D721Med (cell line): ENCODE measurements around the gene TRPM3.

ENCODE experiments used
- DNase-seq: peaks from one replicate; pipeline ENCODE4 v3.0.0; 2011; ENCODE audit warnings: low spot score; ENCODE audit not compliant: insufficient read length
- FAIRE-seq: peaks from 2 replicates; lab custom pipeline; 2011; peaks lifted over from hg19 to GRCh38; lab: Jason Lieb, UNC
- TF ChIP-seq, protein P1 (sequence below): IDR thresholded peaks from 2 replicates; pipeline ENCODE4 v1.5.1; 2012; ENCODE audit warnings: mild to moderate bottlenecking, control low read depth; ENCODE audit not compliant: insufficient read depth; ENCODE audit errors: missing control alignments

Gene TRPM3

DNA sequence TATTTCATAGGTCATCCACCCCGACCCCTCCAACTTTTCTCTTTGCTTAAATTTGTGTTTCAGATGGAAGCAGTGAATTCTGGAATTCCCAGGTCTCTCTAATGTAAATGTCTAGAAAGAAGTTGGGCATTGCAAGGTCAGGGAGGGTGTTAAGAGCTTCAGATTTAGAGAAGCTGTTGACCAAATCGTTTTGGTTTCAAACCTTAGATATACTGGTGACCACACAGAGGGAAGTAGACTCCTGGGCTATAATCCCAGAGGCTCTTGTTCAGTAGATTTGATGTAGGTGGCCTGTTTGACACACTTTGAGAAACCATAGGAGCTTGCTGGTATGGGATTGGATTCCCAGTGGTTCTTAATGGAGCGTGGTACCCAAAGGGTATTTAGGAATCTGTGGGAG is 569.6 kb downstream of the TRPM3 start:
- no peak for FAIRE-seq
- TF ChIP-seq, protein P1, sequence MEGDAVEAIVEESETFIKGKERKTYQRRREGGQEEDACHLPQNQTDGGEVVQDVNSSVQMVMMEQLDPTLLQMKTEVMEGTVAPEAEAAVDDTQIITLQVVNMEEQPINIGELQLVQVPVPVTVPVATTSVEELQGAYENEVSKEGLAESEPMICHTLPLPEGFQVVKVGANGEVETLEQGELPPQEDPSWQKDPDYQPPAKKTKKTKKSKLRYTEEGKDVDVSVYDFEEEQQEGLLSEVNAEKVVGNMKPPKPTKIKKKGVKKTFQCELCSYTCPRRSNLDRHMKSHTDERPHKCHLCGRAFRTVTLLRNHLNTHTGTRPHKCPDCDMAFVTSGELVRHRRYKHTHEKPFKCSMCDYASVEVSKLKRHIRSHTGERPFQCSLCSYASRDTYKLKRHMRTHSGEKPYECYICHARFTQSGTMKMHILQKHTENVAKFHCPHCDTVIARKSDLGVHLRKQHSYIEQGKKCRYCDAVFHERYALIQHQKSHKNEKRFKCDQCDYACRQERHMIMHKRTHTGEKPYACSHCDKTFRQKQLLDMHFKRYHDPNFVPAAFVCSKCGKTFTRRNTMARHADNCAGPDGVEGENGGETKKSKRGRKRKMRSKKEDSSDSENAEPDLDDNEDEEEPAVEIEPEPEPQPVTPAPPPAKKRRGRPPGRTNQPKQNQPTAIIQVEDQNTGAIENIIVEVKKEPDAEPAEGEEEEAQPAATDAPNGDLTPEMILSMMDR = no peak
- DNase-seq = no peak

DNA sequence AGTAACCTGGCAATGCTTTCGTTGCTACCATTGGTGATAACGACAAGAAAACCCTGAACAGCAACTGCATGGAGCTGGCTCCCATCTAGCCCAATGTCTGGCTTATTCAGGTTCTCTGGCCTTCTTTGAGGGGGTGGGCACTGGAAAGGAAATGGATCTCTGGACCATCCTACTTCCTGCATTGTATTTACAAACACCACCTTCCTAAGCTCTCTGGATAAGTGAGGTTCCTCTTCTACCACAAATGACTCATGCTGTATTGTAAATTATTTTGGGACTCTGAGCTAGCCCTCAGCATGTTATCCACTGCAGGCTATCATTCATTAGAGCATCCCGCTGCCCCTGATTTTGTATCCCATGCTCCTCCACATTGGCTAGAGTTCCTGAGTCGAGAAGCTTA is 570.0 kb downstream of the TRPM3 start:
- DNase-seq = no peak
- FAIRE-seq = no peak
- TF ChIP-seq, protein P1 = no peak

DNA sequence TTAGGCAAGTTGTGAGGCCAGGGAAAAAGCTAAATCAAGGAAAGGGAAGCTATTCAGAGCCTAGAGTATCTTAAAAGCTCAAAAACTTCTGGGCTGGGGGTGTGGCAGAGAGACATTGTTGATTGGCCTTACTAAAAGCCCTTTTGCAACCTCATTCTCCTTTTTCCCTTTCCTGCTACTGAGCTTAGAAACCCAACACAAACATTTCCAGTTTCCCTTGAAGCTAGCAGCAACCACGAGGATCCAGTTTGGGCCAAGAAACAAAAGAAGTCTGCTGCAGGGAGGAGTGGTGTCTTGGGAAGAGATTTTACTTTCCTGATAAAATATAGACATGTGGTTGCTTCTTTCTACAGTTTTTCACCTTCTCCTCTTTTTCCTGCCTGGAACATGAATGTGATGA is 571.5 kb downstream of the TRPM3 start:
- DNase-seq = no peak
- TF ChIP-seq, protein P1 = no peak
- FAIRE-seq = no peak

DNA sequence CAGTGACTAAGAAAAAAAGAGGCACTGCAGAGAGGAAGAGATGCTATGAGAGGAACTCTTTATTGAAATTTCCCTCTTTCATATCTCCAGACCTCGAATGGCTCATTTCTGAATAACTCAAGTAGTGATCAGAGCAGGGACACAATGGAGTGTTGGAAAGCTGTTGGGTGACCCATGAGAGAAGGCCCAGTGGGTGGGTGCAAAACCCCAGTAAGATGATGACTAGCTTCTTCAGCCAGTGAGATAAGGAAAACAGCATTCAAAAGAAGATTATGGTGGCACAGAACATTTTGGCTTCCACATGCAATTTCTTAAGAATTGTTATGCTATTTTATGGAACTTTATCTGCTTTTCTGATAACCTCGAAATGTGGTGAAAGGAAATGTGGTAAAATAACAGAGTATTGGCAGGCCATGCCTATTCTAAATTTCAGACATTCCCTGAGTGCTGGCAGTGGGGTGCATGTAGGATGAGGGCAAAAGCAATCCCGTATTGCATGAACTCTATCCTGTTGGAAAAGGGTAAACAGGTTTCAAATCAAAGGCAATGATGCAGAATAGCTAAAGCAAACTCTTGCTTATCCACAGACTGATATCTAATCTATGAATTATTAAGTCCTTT is 579.0 kb downstream of the TRPM3 start:
- DNase-seq = no peak
- TF ChIP-seq, protein P1 = no peak
- no peak for FAIRE-seq

DNA sequence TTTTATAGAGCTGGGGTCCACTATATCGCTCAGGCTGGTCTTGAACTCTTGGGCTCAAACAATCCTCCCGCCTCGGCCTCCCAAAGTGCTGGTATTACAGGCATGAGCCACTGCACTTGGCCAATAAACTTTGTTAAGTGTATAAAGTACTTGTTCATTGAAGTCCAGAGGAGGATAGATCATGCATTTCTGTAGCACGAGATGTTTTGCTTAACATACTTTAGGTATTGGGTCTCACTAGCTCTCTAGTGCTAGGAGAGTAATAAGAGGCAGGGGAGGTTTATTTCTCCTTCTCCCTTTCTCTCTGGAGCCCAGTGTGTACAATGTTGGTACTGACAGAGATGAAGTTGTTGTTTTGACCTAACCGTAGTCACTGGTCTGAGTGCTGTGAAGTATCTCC is 581.4 kb downstream of the TRPM3 start:
- no peak for DNase-seq
- TF ChIP-seq, protein P1 = no peak
- FAIRE-seq = no peak

DNA sequence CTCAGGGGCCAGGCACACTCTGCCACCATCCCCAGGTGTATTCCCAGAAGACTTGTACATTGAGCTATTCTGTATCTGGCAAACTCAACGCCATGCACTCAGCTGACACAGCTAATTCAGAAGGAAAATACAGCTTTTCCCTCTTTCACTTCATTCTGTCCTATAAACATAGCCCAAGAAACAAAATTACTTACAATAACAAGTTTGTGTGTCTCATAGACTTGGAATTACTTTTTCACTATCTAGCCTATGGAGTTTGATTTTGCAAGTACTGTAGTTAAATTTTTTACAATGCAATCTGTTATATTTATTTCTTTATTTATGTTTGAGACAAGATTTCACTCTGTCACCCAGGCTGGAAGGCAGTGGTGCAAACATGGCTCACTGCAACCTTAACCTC is 581.9 kb downstream of the TRPM3 start:
- DNase-seq (no peak), FAIRE-seq (no peak)
- TF ChIP-seq, protein P1 = no peak

DNA sequence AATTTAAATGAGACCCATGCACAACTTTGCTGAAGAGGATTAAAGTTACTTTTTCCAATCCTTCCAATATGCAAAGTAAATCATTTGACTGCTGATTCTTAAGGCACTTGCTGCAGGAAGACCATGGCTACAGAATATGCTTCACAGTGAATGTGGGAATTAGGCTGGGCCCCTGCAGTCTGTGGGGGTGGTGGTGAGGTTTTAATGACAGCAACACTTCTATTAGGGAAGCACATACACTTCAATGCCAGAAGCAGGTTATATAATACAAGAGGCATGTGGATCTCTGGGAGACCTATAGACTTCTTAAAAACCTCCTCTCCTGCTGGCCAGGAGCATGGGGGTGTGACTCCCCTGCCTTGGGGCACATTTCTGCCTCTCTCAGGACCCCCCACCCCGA is 582.4 kb downstream of the TRPM3 start:
- FAIRE-seq (no peak), DNase-seq (no peak)
- TF ChIP-seq, protein P1 = no peak
